Prostate gland (tissue), 2 donors: Measurements from ENCODE around the gene ZBTB7C.

Source experiments
- POLR2A ChIP-seq: fragments of 450-650 bp; IDR thresholded peaks from one replicate; pipeline ENCODE4 v1.6.1; 2016; ENCODE audit warnings: antibody characterized with exemption, mild to moderate bottlenecking
- POLR2AphosphoS5 ChIP-seq: sonication (generic); formaldehyde crosslinking; IDR thresholded peaks from one replicate; pipeline ENCODE4 v1.6.1; 2017; ENCODE audit warnings: antibody characterized with exemption
- TF ChIP-seq, protein P1 (sequence below), 4 experiments: fragments of 200-600 bp in 2 of 4; fragments of 450-650 bp in 2 of 4; sonication (generic) in 2 of 4; IDR thresholded peaks; 1 replicate in 3 of 4; 2 replicates in 1 of 4; pipeline ENCODE4 v1.5.1; 2016 to 2019; ENCODE audit warnings: antibody characterized with exemption in 4 of 4, mild to moderate bottlenecking in 2 of 4, moderate library complexity in 2 of 4

DNA sequence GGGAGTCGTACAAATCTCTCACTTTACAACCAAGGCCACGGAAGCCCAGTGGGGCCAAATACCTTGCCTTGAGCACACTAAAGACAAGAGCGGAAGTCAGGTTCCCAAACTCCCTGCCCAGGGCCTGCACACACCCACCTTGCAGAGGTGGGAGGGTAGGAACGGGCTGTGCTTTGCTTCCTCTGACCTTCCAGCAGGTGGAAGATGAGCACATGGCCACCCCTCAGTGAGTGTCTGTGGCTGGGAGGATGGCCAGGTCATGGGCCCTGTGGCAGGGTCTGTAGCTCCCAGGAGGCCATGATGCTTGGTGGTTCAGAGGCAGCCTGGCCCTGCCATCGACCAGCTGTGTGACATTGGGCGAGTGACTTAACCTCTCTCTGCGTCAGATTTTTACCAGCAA lies 218.2 kb downstream of the ZBTB7C start:
- TF ChIP-seq, protein P1, sequence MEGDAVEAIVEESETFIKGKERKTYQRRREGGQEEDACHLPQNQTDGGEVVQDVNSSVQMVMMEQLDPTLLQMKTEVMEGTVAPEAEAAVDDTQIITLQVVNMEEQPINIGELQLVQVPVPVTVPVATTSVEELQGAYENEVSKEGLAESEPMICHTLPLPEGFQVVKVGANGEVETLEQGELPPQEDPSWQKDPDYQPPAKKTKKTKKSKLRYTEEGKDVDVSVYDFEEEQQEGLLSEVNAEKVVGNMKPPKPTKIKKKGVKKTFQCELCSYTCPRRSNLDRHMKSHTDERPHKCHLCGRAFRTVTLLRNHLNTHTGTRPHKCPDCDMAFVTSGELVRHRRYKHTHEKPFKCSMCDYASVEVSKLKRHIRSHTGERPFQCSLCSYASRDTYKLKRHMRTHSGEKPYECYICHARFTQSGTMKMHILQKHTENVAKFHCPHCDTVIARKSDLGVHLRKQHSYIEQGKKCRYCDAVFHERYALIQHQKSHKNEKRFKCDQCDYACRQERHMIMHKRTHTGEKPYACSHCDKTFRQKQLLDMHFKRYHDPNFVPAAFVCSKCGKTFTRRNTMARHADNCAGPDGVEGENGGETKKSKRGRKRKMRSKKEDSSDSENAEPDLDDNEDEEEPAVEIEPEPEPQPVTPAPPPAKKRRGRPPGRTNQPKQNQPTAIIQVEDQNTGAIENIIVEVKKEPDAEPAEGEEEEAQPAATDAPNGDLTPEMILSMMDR (IDR thresholded peaks at IDR 0.05): no peak
- no peak for TF ChIP-seq POLR2A
- no peak for TF ChIP-seq POLR2AphosphoS5
